Panc1 (cell line): Measurements from ENCODE around the gene LTB. TPM values are rescaled to one million over a fixed set of nuclear protein-coding genes. Genes with fewer than 3 reads are reported as not detected.

Source experiments
- ATAC-seq: fragments of 200-7000 bp; cut with Tn5 transposase; 2 replicates; pipeline ENCODE4 v1.9.1; 2020; ENCODE audit warnings: mild to moderate bottlenecking, moderate library complexity
- BruUV-seq: library from RNA; stranded (reverse); fragments of 400-500 nt; replicated peaks from 2 replicates; lab custom pipeline; 2021; lab: Mats Ljungman, UMichigan
- CTCF ChIA-PET: fragments of 300-600 bp; sonication (Branson Sonifier 250); formaldehyde crosslinking; loops from one replicate; lab custom pipeline; 2022; ENCODE audit warnings: antibody characterized with exemption; lab: Charles Lee
- POLR2A ChIA-PET: fragments of 300-600 bp; sonication (Branson Sonifier 250); formaldehyde crosslinking; loops from one replicate; lab custom pipeline; 2022; ENCODE audit warnings: antibody characterized with exemption; lab: Charles Lee
- DNase-seq: peaks from one replicate; pipeline ENCODE4 v3.0.0-alpha.2; 2010; ENCODE audit warnings: low read depth, low spot score
- H3K27ac ChIP-seq: 2 replicates; pipeline ENCODE4 v1.5.1; 2011; ENCODE audit warnings: mild to moderate bottlenecking, low read length, inconsistent platforms
- H3K27me3 ChIP-seq: fragments of 200-500 bp; sonication (Bioruptor generic); 2 replicates; pipeline ENCODE4 v1.6.0; 2014; ENCODE audit warnings: low read length, inconsistent platforms; ENCODE audit not compliant: control insufficient read depth, insufficient read depth
- H3K36me3 ChIP-seq: fragments of 200-500 bp; sonication (Bioruptor generic); 2 replicates; pipeline ENCODE4 v1.5.1; 2014; ENCODE audit warnings: inconsistent platforms, mild to moderate bottlenecking, low read length, moderate library complexity; ENCODE audit not compliant: control insufficient read depth, insufficient read depth
- H3K4me1 ChIP-seq: 2 replicates; pipeline ENCODE4 v1.5.1; 2011; ENCODE audit warnings: inconsistent platforms, mild to moderate bottlenecking, low read length, moderate library complexity; ENCODE audit not compliant: control insufficient read depth, insufficient read depth
- H3K4me3 ChIP-seq, 2 experiments: 2 replicates each; pipeline ENCODE4 v1.5.1; 2011 to 2012; ENCODE audit warnings: low read depth in 2 of 2, low read length in 2 of 2, mild to moderate bottlenecking in 2 of 2, inconsistent platforms in 1 of 2, moderate library complexity in 1 of 2
- H3K9me3 ChIP-seq: fragments of 200-500 bp; sonication (Bioruptor generic); 2 replicates; pipeline ENCODE4 v1.5.1; 2014; ENCODE audit warnings: low read depth, mild to moderate bottlenecking, inconsistent platforms, low read length, moderate library complexity; ENCODE audit not compliant: control insufficient read depth, insufficient read depth
- CTCF ChIP-seq: fragments of 450-650 bp; IDR thresholded peaks from 2 replicates; pipeline ENCODE4 v1.5.1; 2017; ENCODE audit warnings: mild to moderate bottlenecking
- POLR2AphosphoS5 ChIP-seq: IDR thresholded peaks from 2 replicates; pipeline ENCODE4 v1.6.1; 2012; ENCODE audit warnings: mild to moderate bottlenecking, low read depth, low read length, moderate library complexity
- REST ChIP-seq, 2 experiments: IDR thresholded peaks; 2 replicates each; pipeline ENCODE4 v1.6.1; 2011 to 2012; ENCODE audit warnings: low read depth in 2 of 2, control low read depth in 1 of 2, low read length in 1 of 2, mild to moderate bottlenecking in 1 of 2, moderate library complexity in 1 of 2; ENCODE audit not compliant: insufficient read depth in 1 of 2
- SIN3A ChIP-seq: IDR thresholded peaks from 2 replicates; pipeline ENCODE4 v1.6.1; 2012; ENCODE audit warnings: low read depth, mild to moderate bottlenecking, low read length, moderate library complexity, borderline replicate concordance; ENCODE audit not compliant: insufficient read depth
- TCF7L2 ChIP-seq: IDR thresholded peaks from 2 replicates; pipeline ENCODE4 v1.6.1; 2011; ENCODE audit warnings: mild to moderate bottlenecking, low read depth, low read length, inconsistent platforms
- in situ Hi-C: cut with HindIII; loops from 2 replicates; pipeline ENCODE4 v1.10.0; 2016; ENCODE audit warnings: low sequenced_read_pairs, low pct_unique_long_range_greater_than_20kb
- intact Hi-C: fragments of 100-400 bp; cut with micrococcal nuclease; formaldehyde crosslinking; loops from one replicate; pipeline ENCODE4 v1.10.0; 2022; ENCODE audit not compliant: unreplicated experiment
- total RNA-seq: library from RNA; stranded (reverse); gene quantifications from one replicate; pipeline ENCODE4 v1.2.1, GENCODE V29; 2021; ENCODE audit not compliant: unreplicated experiment

The LTB gene
- total RNA-seq, 1 experiment from 2014 or later, result 3.7 TPM

DNA sequence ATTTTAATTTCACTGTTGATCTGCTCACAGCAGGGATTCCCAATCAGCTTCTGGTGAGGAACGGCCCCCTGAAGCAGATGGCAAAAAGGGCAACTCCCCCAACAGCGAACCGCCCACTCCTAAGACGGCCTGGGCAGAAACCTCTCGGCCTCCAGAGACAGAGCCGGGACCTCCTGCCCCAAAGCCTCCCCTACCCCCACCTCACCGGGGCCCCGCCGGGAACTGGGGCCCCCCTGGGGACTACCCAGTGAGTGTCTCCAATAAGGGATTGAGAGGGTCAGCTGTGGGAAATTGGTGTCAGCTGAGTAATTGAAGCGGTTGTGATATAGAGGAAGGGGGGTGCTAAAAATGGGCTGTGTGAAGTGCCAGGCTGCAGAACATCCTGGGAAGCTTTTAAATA is 44.7 kb upstream of the LTB start:
- in situ Hi-C loops, result no loop called here
- Histone ChIP-seq H3K27me3 (no peaks in the 10 kb centered on the region), H3K27ac (no peak overlapping the region), H3K4me1 (peaks cover 11% of the 10 kb centered on the region), H3K36me3 (peaks cover 51% of the 10 kb centered on the region), H3K9me3 (no peaks in the 10 kb centered on the region), H3K4me3 (no peak overlapping the region)
- DNase-seq (no peak), ATAC-seq (no peak)
- TF ChIP-seq REST (IDR thresholded peaks at IDR 0.05; ENCODE audit: insufficient read depth in 1 of 2, low read depth in 2 of 2, low read length in 1 of 2) (no peak), CTCF (no peak), SIN3A (no peak), TCF7L2 (no peak)
- ChIA-PET CTCF (no interaction called here), POLR2A (no interaction called here)
- intact Hi-C loops, result no loop called here
- no TSS peak for BruUV-seq

GRCh38 chr6:31624070-31624469 is 41.8 kb upstream of the LTB start:
- intact Hi-C loops, result no loop called here
- Histone ChIP-seq H3K9me3 (no peaks in the 10 kb centered on the region), H3K4me1 (peaks cover 12% of the 10 kb centered on the region), H3K27me3 (no peaks in the 10 kb centered on the region), H3K4me3 (no peak overlapping the region), H3K27ac (no peak overlapping the region), H3K36me3 (peaks cover 44% of the 10 kb centered on the region)
- in situ Hi-C loops, result no loop called here
- DNase-seq, result no peak
- ATAC-seq, result no peak
- BruUV-seq, result no TSS peak
- POLR2A ChIA-PET, result interaction anchor here (0.8 kb wide), 1 partner anchor 50 kb away, joined by 3 read pairs; no protein-coding TSS in a partner anchor
- TF ChIP-seq POLR2AphosphoS5, result no peak
- no peak for TF ChIP-seq CTCF
- CTCF ChIA-PET, result no interaction called here
